Thoracic aorta (tissue), 2 donors: Measurements from ENCODE around the gene SUSD4. TPM values are rescaled to one million over a fixed set of nuclear protein-coding genes. Genes with fewer than 3 reads are reported as not detected.

Experiments used
- ATAC-seq: fragments of 150-250 bp; one replicate; pipeline ENCODE4 v1.8.0; 2017; ENCODE audit warnings: low read depth; ENCODE audit not compliant: insufficient number of reproducible peaks, low FRiP score
- DNase-seq: peaks from one replicate; pipeline ENCODE4 v3.0.0-alpha.2; 2020; ENCODE audit warnings: low spot score
- H3K27ac ChIP-seq, 2 donors: fragments of 200-600 bp; sonication (generic); 1 replicate in 1 of 2; 2 replicates in 1 of 2; pipeline ENCODE4 v1.5.1; 2016; ENCODE audit warnings: mild to moderate bottlenecking in 2 of 2, moderate library complexity in 2 of 2
- H3K27me3 ChIP-seq: fragments of 200-600 bp; sonication (generic); replicated peaks from 2 replicates; pipeline ENCODE4 v1.6.0; 2016; ENCODE audit warnings: mild to moderate bottlenecking; ENCODE audit not compliant: insufficient read depth
- H3K36me3 ChIP-seq: fragments of 200-600 bp; sonication (generic); one replicate; pipeline ENCODE4 v1.5.1; 2016
- H3K4me1 ChIP-seq, 2 donors: fragments of 200-600 bp; sonication (generic); 1 replicate in 1 of 2; 2 replicates in 1 of 2; pipeline versions ENCODE4 v1.5.1 to v1.6.0; 2016; ENCODE audit warnings: low read depth in 2 of 2, mild to moderate bottlenecking in 1 of 2; ENCODE audit not compliant: control insufficient read depth in 1 of 2
- H3K4me3 ChIP-seq: fragments of 200-600 bp; sonication (generic); 2 replicates; pipeline ENCODE4 v1.5.1; 2016; ENCODE audit warnings: mild to moderate bottlenecking
- H3K9me3 ChIP-seq: fragments of 200-600 bp; sonication (generic); 2 replicates; pipeline ENCODE4 v1.5.1; 2016
- total RNA-seq, 2 donors: library from RNA; depleted of rRNA; stranded (reverse); fragments of >200 nt; gene quantifications; one replicate each; pipeline versions ENCODE4 v1.1.0 to v1.2.3, GENCODE V29; 2016
- TF ChIP-seq, protein P1 (sequence below): fragments of 200-600 bp; sonication (generic); IDR thresholded peaks from one replicate; pipeline ENCODE4 v1.5.1; 2019; ENCODE audit warnings: antibody characterized with exemption

Gene SUSD4
- total RNA-seq, 2 donors from 2014 or later = 1.6 TPM; not detected in 1

DNA sequence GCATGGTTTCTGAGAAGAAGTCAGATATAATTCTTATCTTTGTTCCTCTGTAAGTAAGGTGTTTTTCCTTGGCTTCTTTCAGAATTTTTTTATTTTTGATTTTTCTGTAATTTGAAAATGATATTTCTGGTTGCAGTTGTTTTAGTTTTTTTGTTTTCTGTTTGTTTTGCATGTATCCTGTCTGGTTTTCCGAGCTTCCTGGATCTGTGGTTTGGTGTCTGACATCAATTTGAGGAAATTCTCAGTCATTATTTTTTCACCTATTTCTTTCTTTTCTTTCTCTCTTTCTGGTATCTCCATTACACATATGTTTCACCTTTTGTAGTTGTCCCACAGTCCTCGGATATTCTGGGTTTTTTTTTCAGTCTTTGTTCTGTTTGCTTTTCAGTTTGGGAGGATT is 123.9 kb downstream of the SUSD4 start:
- H3K36me3 ChIP-seq = no peaks in the 10 kb centered on the region
- ATAC-seq (no peak), DNase-seq (no peak)
- peaks cover 3% of the 10 kb centered on the region for H3K9me3 ChIP-seq
- H3K27me3 ChIP-seq = peaks cover 3% of the 10 kb centered on the region
- no peak overlapping the region for H3K27ac ChIP-seq
- H3K4me1 ChIP-seq = no peaks in the 10 kb centered on the region
- TF ChIP-seq, protein P1, sequence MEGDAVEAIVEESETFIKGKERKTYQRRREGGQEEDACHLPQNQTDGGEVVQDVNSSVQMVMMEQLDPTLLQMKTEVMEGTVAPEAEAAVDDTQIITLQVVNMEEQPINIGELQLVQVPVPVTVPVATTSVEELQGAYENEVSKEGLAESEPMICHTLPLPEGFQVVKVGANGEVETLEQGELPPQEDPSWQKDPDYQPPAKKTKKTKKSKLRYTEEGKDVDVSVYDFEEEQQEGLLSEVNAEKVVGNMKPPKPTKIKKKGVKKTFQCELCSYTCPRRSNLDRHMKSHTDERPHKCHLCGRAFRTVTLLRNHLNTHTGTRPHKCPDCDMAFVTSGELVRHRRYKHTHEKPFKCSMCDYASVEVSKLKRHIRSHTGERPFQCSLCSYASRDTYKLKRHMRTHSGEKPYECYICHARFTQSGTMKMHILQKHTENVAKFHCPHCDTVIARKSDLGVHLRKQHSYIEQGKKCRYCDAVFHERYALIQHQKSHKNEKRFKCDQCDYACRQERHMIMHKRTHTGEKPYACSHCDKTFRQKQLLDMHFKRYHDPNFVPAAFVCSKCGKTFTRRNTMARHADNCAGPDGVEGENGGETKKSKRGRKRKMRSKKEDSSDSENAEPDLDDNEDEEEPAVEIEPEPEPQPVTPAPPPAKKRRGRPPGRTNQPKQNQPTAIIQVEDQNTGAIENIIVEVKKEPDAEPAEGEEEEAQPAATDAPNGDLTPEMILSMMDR = no peak
- no peak overlapping the region for H3K4me3 ChIP-seq

DNA sequence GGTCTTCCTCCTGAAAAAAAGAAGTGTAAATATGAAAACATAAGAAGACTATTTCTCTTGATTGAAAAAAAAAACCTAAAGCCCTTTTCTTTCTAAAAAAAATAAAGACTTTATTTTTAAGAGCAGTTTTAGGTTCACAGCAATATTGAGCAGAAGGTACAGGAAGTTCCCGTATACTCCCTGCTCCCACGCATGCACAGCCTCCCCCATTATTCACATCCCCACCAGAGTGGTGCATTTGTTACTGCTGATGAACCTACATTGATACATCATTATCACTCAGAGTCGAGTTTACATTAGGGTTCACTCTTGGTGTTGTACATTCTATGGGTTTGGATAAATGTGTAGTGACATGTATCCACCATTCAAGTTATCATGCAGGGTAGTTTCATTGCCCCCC is 128.9 kb downstream of the SUSD4 start:
- H3K9me3 ChIP-seq = peaks cover 3% of the 10 kb centered on the region
- ATAC-seq (no peak), DNase-seq (no peak)
- no peaks in the 10 kb centered on the region for H3K36me3 ChIP-seq
- peaks cover 13 to 19% of the 10 kb centered on the region in 2 donors for H3K4me1 ChIP-seq
- TF ChIP-seq, protein P1 = no peak
- no peaks in the 10 kb centered on the region for H3K27me3 ChIP-seq
- H3K4me3 ChIP-seq = no peak overlapping the region
- H3K27ac ChIP-seq = no peak overlapping the region

DNA sequence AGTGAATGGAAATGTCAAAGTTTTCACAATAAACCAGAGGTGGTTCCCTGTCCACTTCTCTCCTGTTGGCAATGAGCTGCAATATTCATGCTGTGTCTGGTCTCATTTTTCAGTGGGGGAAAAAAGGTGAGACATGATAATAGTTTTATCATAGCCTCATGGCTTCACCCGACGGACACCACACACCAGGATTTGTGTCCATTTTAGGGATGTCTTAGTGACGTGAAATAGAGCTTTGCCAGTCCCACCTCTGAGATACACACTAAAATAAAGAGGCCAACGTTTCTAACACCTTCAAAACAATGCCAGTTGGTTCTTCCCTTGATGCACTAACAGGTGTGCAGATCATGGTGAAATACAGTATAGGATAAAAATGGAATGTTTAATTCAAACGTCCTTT is 129.4 kb downstream of the SUSD4 start:
- Histone ChIP-seq H3K36me3 (no peaks in the 10 kb centered on the region), H3K27ac (peak overlapping the region; percentile 70 to 71), H3K9me3 (peaks cover 3% of the 10 kb centered on the region), H3K4me3 (no peak overlapping the region), H3K4me1 (peaks cover 13 to 19% of the 10 kb centered on the region in 2 donors), H3K27me3 (no peaks in the 10 kb centered on the region)
- no peak for ATAC-seq
- TF ChIP-seq, protein P1 = no peak
- DNase-seq = no peak

DNA sequence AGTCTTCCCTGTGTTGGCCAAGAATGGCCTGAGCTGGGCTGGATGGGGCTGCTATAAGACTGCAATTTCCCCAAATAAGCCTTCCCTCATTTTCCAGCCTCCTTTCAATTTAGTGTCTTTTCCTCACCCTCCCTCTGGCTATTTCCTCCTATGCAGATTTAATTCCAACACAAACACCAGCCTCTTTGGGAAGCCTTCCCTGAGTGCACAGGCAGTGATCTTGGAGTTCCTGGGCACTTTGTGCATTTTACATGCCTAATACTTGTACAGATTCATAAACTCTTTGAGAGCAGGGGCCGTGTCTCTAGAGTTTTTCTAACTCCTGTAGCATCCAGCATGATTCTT is 129.8 kb downstream of the SUSD4 start:
- no peak for ATAC-seq
- H3K4me3 ChIP-seq = peak overlapping the region; percentile 50
- no peaks in the 10 kb centered on the region for H3K36me3 ChIP-seq
- H3K27me3 ChIP-seq = no peaks in the 10 kb centered on the region
- peaks cover 13 to 19% of the 10 kb centered on the region in 2 donors for H3K4me1 ChIP-seq
- no peak for DNase-seq
- peak overlapping the region; percentile 70 to 71 for H3K27ac ChIP-seq
- TF ChIP-seq, protein P1 = no peak
- H3K9me3 ChIP-seq = peaks cover 3% of the 10 kb centered on the region

DNA sequence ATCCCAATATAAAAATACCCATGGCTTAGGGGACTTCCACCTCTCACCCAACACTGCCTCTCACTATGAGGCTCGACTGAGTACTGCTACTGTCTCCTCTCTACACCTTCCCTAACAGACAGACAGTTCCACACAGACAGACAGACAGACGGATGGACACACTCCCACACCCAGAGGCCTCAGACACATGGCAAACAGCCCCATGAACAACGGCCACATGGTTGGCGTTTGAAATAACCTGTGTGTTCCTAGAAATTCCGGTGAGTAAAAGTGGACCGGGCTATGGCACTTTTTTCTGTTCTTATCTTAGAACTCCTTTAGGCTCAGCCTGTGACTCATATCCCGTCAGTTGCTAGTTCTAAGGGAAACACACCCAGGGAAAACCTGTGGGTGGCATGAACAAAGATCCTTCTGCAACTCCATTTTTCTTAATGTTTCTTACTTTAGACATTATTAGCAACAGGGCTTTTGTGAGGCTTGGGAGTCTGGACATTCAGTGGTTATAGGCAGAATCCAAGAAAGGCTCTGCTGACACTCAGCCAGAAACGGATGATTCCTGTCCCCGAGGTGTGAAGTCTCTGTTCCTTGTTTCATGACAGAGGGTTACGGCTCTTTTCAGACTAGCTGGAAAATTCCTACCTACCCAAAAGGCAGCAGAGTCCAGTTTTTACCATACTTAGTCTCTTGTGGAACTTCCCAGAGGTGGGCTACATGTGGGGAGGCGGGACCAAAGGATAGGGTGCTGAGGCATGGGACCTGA is 130.4 kb downstream of the SUSD4 start:
- Histone ChIP-seq H3K27ac (peak overlapping the region; percentile 70 to 71), H3K4me3 (peak overlapping the region; percentile 50), H3K4me1 (peaks cover 13 to 19% of the 10 kb centered on the region in 2 donors), H3K27me3 (no peaks in the 10 kb centered on the region), H3K9me3 (peaks cover 3% of the 10 kb centered on the region), H3K36me3 (no peaks in the 10 kb centered on the region)
- DNase-seq (peak; percentile 13), ATAC-seq (peak; percentile 80)
- TF ChIP-seq, protein P1 = no peak
